Endometrium (tissue), 2 donors: ENCODE data around the gene GPC5.
"Not testable (repeated sequence)": the region's sequence is repeated elsewhere in the genome, so short reads cannot be mapped to it uniquely, and the experiment has no call there.

ENCODE experiments used
- FAIRE-seq: peaks from 2 replicates; lab custom pipeline; 2012; peaks lifted over from hg19 to GRCh38; lab: Jason Lieb, UNC
- donor health status: control.
- donor health status: control.

Gene GPC5

DNA sequence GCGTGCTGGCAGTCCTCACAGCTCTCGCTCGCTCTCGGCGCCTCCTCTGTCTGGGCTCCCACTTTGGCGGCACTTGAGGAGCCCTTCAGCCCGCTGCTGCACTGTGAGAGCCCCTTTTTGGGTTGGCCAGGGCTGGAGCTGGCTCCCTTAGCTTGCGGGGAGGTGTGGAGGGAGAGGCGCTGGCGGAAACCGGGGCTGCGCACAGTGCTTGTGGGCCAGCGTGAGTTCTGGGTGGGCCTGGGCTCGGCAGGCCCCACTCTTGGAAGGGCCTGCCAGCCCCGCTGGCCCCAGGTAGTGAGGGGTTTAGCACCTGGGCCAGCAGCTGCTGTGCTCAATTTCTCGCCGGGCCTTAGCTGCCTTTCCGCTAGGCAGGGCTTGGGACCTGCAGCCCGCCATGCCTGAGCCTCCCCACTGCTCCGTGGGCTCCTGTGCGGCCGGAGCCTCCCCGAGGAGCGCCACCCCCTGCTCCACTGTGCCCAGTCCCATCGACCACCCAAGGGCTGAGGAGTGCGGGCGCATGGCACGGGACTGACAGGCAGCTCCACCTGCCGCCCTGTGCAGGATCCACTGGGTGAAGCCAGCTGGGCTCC, 892.4 kb downstream of the GPC5 start:
- not testable (repeated sequence) for FAIRE-seq

DNA sequence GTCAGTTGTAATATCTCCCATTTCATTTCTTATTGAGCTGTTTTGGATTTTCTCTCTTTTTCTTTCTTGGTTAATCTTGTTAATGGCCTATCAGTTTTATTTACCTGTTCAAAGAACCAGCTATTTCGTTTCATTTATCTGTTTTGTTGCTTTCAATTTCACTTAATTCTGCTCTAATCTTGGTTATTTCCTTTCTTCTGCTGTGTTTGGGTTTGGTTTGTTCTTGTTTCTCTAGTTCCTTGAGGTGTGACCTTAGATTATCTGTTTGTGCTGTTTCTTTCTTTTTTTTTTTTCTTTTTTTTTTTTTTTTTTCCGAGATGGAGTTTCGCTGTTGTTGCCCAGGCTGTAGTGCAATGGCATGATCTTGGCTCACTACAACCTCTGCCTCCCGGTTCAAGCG, 896.1 kb downstream of the GPC5 start:
- not testable (repeated sequence) for FAIRE-seq

DNA sequence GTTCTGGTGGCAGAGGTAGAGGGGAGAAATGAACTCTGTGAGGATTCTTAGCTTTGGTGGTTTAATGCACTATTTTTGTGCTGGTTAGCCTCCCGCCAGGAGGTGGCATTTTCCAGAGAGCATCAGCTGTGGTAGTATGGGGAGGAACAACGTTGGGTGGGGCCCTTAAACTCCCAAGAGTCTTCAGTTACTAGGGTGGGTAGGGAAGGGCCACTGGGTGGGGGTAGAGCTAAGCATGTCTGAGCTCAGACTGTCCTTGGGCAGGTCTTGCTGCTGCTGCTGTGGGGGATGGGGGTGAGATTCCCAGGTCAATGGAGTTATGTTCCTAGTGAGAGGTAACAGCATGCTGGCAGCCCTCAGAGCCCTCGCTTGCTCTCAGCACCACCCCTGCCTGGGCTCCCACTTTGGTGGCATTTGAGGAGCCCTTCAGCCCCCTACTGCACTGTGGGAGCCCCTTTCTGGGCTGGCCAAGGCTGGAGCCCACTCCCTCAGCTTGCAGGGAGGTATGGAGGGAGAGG, 897.8 kb downstream of the GPC5 start:
- FAIRE-seq = not testable (repeated sequence)

DNA sequence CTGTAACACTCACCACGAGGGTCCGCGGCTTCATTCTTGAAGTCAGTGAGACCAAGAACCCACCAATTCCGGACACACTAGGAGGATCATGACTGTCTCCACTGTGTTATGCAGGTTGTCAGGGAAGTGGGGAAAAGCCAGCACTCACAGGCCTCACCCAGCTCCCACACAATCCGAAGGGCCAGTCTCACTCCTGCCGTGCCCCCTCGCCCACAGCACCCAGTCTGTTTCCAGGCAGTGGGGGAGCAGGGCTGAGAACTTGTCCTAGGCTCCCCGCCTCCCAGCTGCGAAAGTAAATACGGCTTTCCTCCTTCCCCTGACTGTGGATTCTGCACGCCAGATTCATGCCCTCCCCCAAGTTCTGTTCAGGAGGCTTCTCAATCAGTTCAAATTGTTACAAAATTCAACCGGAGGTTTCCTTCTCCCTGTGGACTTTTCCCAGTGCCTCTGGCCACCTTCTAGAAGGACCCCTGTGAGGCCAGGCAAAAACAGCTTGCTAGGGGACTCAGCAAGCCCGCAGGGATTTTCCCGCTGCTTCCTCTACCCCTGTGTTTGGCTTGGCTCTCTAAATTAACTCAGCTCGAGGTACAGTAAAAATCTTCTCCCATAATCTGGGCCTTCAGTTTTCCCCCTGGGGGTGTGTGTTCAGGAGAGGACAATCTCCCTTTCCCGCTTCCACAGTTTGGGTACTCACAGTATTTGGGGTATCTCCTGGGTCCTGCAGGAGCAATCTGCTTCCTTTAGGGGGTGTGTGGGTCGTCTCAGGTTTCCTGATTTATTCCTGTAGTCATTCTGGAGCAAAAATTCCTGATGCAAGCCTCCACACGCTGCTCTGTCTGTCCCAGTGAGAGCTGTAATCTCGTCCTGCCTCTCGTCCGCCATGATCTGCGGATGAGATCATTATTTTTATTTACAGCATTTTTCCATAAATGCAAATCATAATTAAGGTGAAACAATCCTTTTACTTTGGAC, 899.8 kb downstream of the GPC5 start:
- no peak for FAIRE-seq

DNA sequence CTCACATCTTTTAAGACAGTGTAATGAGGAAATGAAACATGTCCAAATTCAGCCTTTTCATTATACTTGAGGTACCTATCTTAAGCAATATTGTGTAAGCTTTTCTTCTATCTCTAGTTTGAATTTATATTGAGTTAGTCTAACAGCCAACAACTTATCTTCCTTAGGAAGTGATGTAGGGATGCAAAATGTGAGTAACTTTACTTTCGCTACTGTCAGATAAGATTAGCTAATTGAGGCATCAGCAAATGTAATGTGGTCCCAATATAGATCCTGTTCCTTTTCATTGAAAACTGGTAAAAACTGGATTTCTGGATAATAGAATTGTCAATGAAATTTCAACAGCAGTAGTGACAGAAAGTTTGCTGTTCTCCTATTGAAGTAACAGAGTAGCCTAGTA, 902.2 kb downstream of the GPC5 start:
- no peak for FAIRE-seq

DNA sequence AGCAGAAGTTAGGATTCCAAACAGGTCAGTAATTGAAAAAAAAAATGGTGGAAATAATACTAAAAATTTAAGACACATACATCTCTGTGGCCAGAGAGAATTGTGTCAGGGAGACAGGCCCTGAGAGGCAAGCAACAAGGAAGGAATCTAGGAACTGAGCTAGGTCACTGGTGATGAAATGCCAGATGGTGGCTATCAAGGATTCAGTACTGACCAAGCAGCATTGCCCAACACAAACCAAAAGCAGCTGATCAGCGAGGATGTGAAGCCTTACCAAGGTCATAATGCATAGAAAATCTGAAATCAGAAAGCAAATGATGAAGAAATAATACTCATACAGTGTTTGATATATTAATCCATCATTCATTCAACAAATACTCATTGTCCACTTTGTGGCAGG, 905.0 kb downstream of the GPC5 start:
- no peak for FAIRE-seq

DNA sequence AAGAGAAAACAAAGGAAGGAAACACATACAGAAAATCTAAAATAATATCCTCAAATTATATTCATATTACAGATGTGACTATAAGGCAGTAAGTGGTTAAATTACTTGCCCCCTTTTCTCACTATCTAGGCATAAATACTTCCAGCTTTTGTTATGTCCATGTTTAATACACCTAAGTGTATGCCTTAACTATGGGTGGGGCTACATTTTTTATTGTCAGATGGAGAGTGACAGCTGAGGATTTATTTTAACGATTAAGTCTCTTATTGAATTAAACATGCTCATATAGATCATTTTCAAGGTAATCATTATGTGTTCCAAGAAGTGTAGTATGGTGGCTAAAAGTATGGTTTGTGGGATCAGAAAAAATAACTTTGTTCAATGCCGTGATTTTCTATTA, 909.3 kb downstream of the GPC5 start:
- FAIRE-seq = no peak

DNA sequence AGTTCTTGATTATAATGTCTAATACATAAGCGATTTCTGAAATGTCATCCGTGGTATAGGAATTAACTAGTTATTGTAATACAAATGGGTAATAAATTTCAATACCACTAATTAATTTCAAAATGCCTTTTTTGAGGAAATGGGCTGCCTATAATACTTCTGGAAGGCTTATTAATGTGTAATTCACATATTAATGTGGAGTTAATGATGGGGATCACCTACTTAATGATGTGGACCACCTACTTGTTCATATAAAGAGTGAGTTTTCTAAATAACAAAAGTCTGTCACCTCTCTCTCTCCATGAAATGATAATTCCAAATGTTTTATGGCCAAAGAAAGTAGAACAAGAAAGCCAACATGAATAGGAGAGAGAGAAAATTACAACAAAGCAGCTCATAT, 914.4 kb downstream of the GPC5 start:
- FAIRE-seq = peak; percentile 35

DNA sequence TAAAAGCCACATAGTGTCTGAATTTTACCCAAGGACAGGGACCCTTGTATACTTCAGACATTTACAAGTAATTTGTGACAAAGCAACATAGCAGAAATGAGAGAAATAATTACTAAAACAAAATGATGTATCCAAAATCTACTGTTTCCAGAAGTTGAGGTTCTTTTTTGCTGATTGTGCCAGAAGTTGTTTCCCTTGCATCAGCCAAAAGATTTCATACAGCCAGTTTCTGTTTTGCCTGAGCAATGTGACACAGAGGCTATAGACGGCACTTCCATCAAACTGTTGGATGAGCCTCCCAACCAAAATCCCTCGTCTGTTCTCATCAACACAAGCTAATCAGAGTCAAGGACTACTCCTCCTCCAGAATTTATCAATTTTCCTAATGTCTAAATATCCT, 915.0 kb downstream of the GPC5 start:
- FAIRE-seq = no peak

DNA sequence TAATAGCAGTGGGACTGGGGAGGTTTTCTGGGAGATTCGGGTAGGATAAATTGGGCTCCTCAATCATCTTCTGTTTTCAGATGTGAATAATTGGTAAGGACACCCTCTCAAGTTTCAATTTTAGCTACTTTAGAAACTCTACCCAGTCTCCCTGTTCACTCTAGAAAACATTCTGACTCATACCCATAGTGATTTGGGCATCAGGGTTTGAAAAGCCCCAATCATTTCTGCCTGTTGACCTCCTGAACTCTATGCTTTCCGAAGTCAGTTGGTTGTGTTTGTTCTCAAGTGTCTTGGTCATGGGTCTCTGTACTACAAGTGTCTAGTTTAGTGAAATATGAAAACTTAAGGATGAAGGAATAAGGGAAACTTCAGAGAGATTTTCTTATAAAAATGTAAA, 916.8 kb downstream of the GPC5 start:
- no peak for FAIRE-seq

DNA sequence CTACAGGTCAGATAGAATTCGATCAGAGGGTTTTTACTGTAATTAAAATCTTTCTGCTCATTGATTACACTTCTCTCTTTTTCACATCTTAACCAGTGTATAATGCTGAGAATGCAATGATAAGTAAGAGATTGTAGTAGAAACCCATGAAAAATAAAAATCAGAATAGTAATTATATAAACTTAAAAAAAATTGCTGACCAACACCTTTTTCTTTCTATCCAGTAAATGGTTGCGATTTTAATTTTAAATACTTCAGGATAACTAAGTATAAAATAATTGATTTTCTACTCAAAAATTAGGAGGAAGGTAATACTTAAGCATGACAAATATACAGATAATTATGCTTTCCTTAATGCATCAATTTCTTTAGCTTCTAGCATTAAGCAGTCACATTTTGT, 917.6 kb downstream of the GPC5 start:
- FAIRE-seq = no peak

DNA sequence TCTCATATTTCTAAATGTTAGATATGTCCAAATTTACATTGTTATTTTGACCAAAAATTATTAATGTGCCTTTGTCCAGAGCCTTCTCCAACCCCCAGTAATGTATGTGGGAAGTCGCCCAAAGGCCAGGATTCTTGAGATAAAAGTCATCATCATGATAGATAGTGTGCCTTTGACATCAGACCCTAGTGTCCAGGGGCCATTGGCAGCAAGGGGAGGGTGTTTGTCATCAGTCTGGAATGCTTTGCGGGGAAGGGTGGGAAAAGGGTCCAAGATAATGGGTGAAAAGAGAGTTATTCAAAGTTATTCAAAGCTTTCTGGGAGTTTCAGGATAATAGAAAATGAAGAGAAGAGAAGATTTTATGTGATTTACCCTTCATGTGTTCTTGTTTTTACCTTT, 918.6 kb downstream of the GPC5 start:
- FAIRE-seq = no peak

DNA sequence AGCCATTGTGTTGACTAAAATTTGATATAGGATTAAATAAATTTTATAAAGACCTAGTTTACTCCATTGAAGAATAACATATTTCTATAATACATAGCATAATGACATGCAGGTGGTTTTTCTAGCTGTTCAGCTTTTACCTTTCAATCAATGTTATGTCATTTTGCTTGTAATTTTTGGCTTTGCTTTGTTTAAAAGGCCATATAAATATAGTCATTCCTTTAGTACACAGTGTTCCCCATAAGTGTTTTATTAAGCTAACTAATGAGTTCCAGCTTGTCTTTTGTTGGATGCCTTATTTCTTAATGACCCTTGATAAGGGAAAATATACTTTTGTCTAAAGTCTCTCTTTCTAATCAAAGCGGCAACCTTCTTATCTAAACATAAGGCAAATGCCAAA, 921.9 kb downstream of the GPC5 start:
- no peak for FAIRE-seq

DNA sequence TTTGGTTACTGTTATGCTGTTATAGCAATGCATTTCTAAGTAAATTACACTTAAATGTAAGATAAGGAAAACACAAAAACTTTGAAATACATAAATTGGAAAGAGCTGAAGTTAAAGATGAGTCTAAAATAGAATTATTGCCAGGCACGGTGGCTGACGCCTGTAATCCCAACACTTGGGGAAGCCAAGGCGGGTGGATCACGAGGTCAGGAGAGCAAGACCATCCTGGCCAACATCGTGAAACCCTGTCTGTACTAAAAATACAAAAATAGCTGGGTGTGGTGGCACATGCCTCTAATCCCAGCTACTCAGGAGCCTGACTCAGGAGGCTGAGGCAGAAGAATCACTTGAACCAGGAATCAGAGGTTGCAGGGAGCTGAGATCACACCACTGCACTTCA, 922.8 kb downstream of the GPC5 start:
- no peak for FAIRE-seq

DNA sequence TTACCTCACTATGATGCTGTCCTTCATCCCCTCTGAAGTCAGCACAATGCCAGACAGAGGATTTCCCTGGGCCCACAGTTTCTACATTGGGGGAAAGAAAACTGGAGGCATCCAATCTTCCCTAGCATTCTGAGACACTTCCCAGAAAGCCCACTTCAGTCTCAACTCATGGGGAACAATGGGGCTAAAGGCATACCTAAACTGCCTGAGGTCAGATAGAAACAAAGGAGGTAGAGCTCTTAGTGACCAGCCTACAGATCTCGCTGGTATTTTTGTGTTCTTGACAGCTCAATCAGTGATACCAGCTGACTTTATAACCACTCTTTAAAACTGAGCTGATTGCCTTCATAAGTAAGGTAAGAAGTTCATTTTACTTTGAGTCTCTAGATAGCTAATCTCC, 947.2 kb downstream of the GPC5 start:
- FAIRE-seq = no peak

DNA sequence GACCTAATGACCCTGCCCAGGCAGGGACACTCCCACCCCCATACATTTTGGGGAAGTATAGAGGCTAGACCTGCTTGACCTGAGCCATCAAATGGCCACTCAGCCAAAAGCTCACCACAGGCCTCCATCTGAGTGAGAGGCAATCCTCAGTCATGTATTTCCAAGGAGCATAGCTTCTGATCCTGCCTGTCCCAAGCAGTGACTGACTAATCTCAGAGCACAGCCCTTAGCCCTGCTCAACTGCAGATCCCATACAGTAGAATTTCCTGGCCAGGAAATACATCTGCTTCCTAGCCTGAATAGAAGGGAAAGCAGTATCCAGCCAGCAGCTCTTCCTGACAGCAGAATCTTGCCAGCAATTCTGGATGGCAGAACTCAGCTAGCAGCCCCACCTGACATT, 947.6 kb downstream of the GPC5 start:
- no peak for FAIRE-seq

DNA sequence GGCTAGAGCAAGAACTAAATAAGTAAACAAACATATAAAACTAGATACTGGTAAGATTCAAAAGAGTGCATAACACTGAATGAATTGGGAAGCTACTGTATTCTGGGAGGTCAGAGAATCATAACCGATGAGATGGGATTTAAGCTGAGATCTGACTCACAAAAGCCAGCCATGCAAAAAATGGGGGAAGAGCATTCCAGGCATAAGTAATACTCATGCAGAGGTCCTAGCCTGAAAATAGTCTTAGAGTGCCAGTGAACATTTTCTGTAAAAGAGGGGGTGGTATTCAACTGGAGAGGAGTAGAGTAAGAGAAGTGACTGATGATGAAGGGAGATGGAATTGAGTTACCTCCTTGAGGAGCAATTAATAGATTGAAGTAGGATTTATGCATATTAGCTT, 956.2 kb downstream of the GPC5 start:
- no peak for FAIRE-seq

DNA sequence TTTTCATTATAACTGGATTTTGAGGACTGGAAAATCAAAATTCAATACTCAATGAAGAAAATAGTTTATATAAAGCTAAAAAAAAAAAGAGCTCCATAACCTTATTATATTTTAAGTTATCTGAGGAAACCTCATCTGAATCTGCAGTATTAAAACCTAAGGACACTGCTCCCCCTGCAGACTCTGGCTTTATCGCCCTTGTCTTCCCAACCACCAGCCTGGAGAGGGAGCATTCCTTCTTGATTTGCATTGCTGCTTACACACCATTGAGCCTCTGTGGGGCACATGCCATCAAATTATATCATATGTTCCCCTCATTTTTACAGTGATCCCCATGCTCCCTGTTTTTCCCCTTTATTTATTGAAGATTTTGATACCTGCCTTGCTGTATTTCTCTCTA, 956.8 kb downstream of the GPC5 start:
- no peak for FAIRE-seq

DNA sequence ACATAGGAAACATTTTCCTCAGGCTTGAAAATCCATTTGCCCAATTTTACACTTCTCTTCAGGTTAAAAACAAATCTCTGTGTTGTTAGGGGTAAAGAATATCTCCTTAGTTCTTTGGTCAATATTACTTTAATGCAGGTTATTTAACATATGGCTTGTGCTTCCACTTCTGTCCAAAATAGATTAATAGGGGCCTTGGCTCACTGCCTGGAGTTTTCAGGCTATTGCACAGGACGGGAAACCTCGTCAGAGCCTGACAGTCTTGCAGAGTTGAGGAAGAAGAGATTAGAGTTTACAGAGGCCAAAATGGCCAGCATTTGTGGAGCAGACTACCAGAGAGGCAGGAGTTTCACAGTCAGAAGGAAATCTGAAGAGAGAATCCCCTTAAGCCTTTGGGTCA, 964.3 kb downstream of the GPC5 start:
- no peak for FAIRE-seq

DNA sequence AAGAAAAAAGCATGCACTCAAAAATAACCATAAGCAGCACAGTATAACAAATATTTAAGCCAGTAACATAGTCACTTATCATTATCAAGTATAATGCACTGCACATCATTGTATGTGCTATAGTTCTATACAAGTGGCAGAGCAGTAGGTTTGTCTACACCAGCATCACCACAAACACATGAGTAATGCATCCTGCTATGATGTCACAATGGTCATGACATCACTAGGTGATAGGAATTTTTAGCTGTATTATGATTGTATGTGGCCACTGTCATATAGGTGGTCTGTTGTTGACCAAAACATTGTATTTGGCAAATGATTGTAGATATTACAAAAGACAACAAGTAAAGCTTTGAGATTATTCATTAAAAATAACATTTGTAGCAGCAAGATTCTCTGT, 967.5 kb downstream of the GPC5 start:
- no peak for FAIRE-seq

DNA sequence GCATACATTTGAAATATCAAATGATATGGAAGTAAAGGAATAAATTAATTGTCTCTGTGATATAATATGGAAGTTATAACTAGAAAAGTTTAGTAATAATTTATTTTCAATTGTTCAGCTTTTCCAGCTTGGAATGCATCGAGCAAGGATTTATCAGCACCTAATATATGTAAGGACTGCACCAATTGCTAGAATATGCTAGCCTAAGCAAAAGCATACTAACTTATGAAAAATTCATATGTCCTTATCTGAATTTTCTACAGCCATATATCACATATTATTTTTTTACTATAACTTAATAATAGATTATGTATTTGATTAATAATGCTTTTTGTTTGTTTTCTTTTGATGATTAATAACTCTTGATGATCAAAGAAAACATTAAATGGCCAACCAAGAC, 979.0 kb downstream of the GPC5 start:
- no peak for FAIRE-seq

DNA sequence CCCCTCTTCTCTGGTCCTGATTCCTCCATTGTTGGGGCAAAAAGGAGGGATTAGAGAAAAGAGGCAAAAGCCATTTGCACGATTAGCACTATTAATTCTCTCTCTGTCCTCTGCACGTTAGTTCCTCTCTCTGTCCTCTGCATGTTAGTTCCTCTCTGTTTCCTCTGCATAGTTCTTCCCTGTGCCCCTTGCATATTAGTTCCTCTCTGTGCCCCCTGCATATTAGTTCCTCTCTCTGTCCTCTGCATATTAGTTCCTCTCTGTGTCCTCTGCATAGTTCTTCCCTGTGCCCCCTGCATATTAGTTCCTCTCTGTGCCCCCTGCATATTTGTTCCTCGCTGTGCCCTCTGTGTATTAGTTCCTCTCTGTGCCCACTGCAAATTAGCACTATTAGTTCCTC, 981.0 kb downstream of the GPC5 start:
- no peak for FAIRE-seq

DNA sequence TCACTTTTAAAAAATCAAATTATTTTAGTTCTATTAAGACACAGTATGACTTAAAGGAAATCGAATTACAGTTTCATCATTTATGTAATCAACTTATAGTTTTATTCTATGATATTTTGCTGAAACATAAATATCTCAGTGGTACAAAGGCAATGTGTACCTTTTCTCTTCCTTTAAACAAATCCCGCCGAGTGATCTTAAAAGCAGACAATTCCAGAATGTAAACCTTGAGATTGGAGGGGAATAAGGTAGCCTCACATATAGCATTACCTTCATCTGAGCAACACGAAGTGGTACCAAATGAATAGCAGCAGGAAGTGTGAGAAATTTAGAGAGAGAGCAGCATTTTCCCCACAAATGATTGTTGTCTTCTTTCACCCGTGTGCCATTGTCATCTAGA, 986.0 kb downstream of the GPC5 start:
- FAIRE-seq = no peak

DNA sequence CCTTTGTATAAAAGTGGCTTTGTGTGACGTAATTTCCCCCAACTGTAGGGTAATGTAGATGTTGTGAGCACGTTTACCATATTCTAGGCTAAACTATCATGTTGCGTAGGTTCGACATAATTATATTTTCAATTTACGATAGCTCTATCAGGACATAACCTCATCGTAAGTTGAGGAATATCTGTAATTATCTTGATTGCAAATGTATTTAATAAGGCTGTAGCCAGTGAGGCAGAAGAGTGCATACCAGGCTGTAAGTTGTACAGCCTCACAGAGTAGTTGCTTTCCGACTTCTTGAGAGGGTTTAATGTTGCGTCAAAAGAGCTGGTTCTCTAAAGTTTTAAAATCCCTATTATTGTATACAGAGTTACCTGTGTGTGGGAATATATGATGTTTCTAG, 988.8 kb downstream of the GPC5 start:
- FAIRE-seq = no peak
